ENCODE measurements around the gene SPDYE3. TPM values are rescaled to one million over a fixed set of nuclear protein-coding genes. Genes with fewer than 3 reads are reported as not detected.
"Not testable (repeated sequence)": the region's sequence is repeated elsewhere in the genome, so short reads cannot be mapped to it uniquely, and the experiment has no call there.

The SPDYE3 gene, protein sequence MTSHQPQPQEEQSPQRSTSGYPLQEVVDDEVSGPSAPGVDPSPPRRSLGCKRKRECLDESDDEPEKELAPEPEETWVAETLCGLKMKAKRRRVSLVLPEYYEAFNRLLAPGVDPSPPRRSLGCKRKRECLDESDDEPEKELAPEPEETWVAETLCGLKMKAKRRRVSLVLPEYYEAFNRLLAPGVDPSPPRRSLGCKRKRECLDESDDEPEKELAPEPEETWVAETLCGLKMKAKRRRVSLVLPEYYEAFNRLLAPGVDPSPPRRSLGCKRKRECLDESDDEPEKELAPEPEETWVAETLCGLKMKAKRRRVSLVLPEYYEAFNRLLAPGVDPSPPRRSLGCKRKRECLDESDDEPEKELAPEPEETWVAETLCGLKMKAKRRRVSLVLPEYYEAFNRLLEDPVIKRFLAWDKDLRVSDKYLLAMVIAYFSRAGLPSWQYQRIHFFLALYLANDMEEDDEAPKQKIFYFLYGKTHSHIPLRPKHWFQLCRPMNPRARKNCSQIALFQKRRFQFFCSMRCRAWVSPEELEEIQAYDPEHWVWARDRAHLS
- total RNA-seq (not detected), polyA plus RNA-seq (9.8 TPM)

DNA sequence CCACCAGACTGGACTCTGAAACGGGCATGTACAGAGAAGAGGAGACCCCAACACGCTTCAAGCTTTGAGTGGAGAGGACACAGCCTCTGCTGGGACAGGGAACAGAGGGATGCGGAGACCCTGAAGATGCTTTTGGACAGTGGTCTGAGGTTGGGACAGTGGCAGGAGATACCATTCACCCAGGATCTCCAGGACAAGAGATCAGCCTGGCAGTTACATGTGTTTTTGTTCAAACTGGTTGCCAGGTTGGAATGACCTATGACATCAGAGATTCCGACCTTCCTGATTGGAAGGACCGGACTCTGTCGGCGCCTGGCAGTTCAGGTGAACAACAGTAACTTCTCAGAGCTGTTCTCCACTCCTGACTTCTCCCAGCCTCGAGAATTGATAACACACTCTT lies at the start of gene SPDYE3:
TSS of gene SPDYE3 (plus strand) at position 301 of the 400 bp plus-strand sequence. CDS start 184 bp downstream, outside the sequence.
- H3K27me3 ChIP-seq (ENCODE audit: insufficient read depth, low read length, poor library complexity, severe bottlenecking); H3K9me3 ChIP-seq (ENCODE audit: low read length); H3K4me1 Mint-ChIP-seq; H3K36me3 ChIP-seq (ENCODE audit: insufficient read depth, low read length); DNase-seq; H3K27ac ChIP-seq (ENCODE audit: low read depth, low read length); H3K9me3 Mint-ChIP-seq; H3K4me1 ChIP-seq (ENCODE audit: insufficient read depth, low read length); H3K4me3 Mint-ChIP-seq; H3K27me3 Mint-ChIP-seq; CTCF ChIA-PET; POLR2A ChIA-PET; H3K4me3 ChIP-seq (ENCODE audit: low read length): not testable (repeated sequence)
- Mint-ChIP-seq H3K27ac (peak within 1 kb of the TSS in 1 of 8 donors; percentile 14), H3K36me3 (peaks cover 0 to 10% (median 4%) of the 10 kb centered on the region in 3 donors)

DNA sequence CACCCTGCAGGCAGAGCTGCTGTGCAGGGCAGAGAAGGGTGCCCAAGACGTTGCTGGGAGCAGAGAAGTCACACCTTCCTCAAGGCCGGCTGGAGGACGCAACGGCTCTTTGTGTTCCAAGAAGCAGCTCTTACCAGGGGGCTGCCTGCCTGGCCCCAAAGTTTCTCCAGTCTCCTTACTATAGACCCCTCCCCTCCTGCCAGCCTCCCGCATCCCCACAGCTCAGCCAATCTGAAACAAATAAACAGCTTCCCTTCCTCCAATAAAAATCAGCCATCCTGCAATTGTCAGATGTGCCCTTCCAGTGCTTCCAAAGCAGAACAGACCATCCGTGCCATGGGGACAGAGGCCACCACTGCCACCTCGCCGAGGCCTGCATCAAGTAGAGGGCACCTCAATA lies 47.5 kb upstream of the SPDYE3 start:
- H3K27me3 Mint-ChIP-seq; H3K4me3 ChIP-seq (ENCODE audit: low read length); CTCF ChIA-PET; H3K36me3 ChIP-seq (ENCODE audit: insufficient read depth, low read length); POLR2A ChIA-PET; DNase-seq; H3K4me1 ChIP-seq (ENCODE audit: insufficient read depth, low read length); H3K9me3 Mint-ChIP-seq; H3K27ac ChIP-seq (ENCODE audit: low read depth, low read length); H3K4me3 Mint-ChIP-seq; H3K27me3 ChIP-seq (ENCODE audit: insufficient read depth, low read length, poor library complexity, severe bottlenecking); H3K9me3 ChIP-seq (ENCODE audit: low read length); H3K36me3 Mint-ChIP-seq; H3K4me1 Mint-ChIP-seq: not testable (repeated sequence)
- H3K27ac Mint-ChIP-seq, result peak overlapping the region in 2 of 8 donors; percentile 27 to 42

DNA sequence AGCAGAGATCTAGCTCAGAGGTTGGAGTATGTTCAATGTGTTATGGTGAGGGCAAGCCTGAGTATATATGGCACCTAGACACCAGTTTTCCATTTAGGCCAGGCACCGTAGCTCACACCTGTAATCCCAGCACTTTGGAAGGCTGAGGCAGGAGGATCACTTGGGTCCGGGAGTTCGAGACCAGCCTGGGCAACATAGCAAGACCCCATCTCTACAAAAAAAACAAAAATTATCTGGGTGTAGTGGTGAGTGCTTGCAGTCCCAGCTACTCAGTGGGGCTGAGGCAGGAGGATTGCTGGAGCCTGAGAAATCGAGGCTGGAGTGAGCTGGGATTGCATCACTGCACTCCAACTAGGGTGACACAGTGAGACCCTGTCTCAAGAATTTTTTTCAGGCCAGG lies 44.6 kb upstream of the SPDYE3 start:
- H3K9me3 ChIP-seq (ENCODE audit: low read length); H3K9me3 Mint-ChIP-seq; H3K27me3 Mint-ChIP-seq; H3K4me1 ChIP-seq (ENCODE audit: insufficient read depth, low read length); H3K4me3 ChIP-seq (ENCODE audit: low read length); H3K27me3 ChIP-seq (ENCODE audit: insufficient read depth, low read length, poor library complexity, severe bottlenecking); DNase-seq; H3K4me3 Mint-ChIP-seq; CTCF ChIA-PET; H3K27ac ChIP-seq (ENCODE audit: low read depth, low read length); H3K27ac Mint-ChIP-seq; H3K36me3 ChIP-seq (ENCODE audit: insufficient read depth, low read length): not testable (repeated sequence)
- H3K4me1 Mint-ChIP-seq, result peaks cover 0 to 17% (median 10%) of the 10 kb centered on the region in 3 donors
- POLR2A ChIA-PET, result interaction anchor here (0.7 kb wide), 2 partner anchors 9 to 183 kb away, joined by 3 to 7 read pairs; no protein-coding TSS in a partner anchor
- H3K36me3 Mint-ChIP-seq, result peaks cover 0 to 11% (median 0%) of the 10 kb centered on the region in 3 donors

DNA sequence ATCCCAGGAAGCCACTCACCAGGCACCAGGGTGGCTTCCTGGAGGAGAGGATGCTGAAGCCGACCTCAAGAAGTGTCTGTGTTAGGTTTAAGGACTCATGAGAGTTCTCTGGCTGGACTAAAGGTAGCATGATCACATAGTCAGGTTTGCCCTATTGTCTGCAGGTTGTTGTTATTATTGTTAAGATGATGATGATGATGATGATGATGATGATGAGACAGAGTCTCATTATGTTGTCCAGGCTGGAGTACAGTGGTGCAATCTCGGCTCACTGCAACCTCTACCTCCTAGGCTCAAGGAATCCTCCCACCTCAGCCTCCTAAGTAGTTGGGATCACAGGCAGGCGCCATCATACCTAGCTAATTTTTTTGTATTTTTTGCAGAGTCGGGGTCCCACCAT lies 43.3 kb upstream of the SPDYE3 start:
- H3K36me3 ChIP-seq (ENCODE audit: insufficient read depth, low read length); H3K27me3 ChIP-seq (ENCODE audit: insufficient read depth, low read length, poor library complexity, severe bottlenecking); H3K27me3 Mint-ChIP-seq; DNase-seq; POLR2A ChIA-PET; H3K4me1 ChIP-seq (ENCODE audit: insufficient read depth, low read length); H3K4me3 ChIP-seq (ENCODE audit: low read length); H3K27ac ChIP-seq (ENCODE audit: low read depth, low read length); H3K9me3 Mint-ChIP-seq; H3K4me3 Mint-ChIP-seq; H3K27ac Mint-ChIP-seq; H3K9me3 ChIP-seq (ENCODE audit: low read length); CTCF ChIA-PET: not testable (repeated sequence)
- peaks cover 0 to 17% (median 10%) of the 10 kb centered on the region in 3 donors for H3K4me1 Mint-ChIP-seq
- peaks cover 0 to 11% (median 0%) of the 10 kb centered on the region in 3 donors for H3K36me3 Mint-ChIP-seq

DNA sequence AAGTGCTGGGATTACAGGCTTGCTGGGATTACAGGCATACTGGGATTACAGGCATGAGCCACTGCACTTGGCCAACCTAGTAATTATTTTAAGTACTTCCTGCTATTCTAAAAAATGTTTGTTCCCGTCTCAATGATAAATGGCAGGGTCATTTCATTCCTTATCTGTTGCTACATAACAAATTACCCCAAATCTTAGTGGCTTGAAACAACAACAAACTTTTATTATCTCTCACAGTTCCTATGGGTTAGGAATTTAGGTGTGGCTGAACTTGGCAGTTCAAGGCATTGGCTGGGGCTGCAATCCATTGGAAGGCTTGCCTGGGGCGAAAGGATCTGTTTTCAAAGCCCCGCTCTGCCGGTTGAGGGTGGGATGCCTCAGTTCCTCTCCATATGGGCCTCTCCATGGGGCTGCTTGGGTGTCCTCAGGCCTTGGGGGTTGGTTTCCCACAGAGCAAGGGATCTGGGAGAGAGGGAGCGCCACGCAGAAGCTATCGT lies 42.8 kb upstream of the SPDYE3 start:
- H3K9me3 Mint-ChIP-seq; H3K4me3 ChIP-seq (ENCODE audit: low read length); H3K4me3 Mint-ChIP-seq; H3K4me1 ChIP-seq (ENCODE audit: insufficient read depth, low read length); H3K27me3 ChIP-seq (ENCODE audit: insufficient read depth, low read length, poor library complexity, severe bottlenecking); H3K9me3 ChIP-seq (ENCODE audit: low read length); POLR2A ChIA-PET; H3K27me3 Mint-ChIP-seq; CTCF ChIA-PET; DNase-seq; H3K36me3 ChIP-seq (ENCODE audit: insufficient read depth, low read length); H3K27ac ChIP-seq (ENCODE audit: low read depth, low read length): not testable (repeated sequence)
- peak overlapping the region in 1 of 8 donors; percentile 74 for H3K27ac Mint-ChIP-seq
- H3K36me3 Mint-ChIP-seq, result peaks cover 0 to 11% (median 0%) of the 10 kb centered on the region in 3 donors
- H3K4me1 Mint-ChIP-seq, result peaks cover 0 to 17% (median 10%) of the 10 kb centered on the region in 3 donors

DNA sequence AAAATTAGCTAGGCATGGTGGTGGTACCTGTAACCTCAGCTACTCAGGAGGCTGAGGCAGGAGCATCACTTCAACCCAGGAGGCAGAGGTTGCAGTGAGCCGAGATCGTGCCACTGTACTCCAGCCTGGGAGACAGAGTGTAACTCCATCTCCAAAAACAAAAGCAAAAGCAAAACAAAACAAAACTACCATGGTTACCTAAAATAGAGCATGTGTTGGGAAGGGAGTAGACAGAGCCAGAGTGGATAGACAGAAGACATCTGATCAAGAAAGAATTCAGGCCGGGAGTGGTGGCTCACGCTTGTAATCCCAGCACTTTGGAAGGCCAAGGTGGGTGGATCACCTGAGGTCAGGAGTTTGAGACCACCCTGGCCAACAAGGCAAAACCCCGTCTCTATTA lies 41.7 kb upstream of the SPDYE3 start:
- H3K4me1 ChIP-seq (ENCODE audit: insufficient read depth, low read length); H3K36me3 ChIP-seq (ENCODE audit: insufficient read depth, low read length); H3K4me3 ChIP-seq (ENCODE audit: low read length); POLR2A ChIA-PET; H3K27ac ChIP-seq (ENCODE audit: low read depth, low read length); CTCF ChIA-PET; H3K27me3 Mint-ChIP-seq; H3K9me3 Mint-ChIP-seq; H3K9me3 ChIP-seq (ENCODE audit: low read length); H3K27me3 ChIP-seq (ENCODE audit: insufficient read depth, low read length, poor library complexity, severe bottlenecking); DNase-seq: not testable (repeated sequence)
- H3K4me1 Mint-ChIP-seq, result peaks cover 4 to 22% (median 14%) of the 10 kb centered on the region in 3 donors
- peak overlapping the region in 2 of 8 donors; percentile 62 to 83 for H3K27ac Mint-ChIP-seq
- peak overlapping the region in 1 of 7 donors; percentile 37 for H3K4me3 Mint-ChIP-seq
- peaks cover 0 to 11% (median 0%) of the 10 kb centered on the region in 3 donors for H3K36me3 Mint-ChIP-seq

DNA sequence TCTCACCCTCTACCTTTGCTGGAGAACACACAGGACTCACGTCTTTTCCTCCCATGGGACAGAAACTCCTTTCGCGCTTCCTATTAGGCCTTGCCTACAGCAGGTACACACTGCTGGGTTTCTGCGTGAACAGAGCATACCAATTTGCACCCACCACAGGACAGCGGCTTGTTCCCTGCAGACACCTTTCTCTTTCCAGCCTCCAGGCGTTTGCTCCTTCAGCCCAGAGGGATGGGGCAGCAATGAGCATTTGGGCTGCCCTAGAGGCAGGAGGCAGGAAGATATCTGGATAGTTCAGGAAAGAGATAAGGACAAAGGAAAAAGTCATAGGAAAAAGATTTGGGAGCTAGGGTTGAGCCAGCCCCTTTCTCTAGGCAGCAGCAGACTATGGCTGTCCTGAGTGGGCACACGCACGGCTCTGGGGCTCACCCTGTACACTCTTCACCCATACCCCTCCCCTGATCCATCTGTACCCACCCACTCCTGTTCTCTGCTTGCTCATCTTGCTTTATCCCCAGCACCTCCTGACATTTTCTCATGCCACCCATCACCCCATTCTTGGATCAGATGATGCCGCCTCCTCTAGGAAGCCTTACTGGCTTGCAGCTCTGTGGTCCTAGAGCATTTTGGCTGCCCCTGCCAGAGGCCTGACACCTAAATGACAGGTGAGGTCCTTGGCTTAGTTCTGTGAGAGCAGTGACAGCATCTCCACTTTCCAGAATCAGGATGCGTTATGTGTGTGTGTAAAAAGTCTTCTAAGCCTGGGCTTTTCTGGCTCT lies 40.7 kb upstream of the SPDYE3 start:
- Histone ChIP-seq H3K4me3 (ENCODE audit: low read length) (no peak overlapping the region), H3K27me3 (ENCODE audit: insufficient read depth, low read length, poor library complexity, severe bottlenecking) (no peaks in the 10 kb centered on the region), H3K9me3 (ENCODE audit: low read length) (no peaks in the 10 kb centered on the region), H3K27ac (ENCODE audit: low read depth, low read length) (no peak overlapping the region), H3K4me1 (ENCODE audit: insufficient read depth, low read length) (peaks cover 7% of the 10 kb centered on the region), H3K36me3 (ENCODE audit: insufficient read depth, low read length) (no peaks in the 10 kb centered on the region)
- no peaks in the 10 kb centered on the region for H3K9me3 Mint-ChIP-seq
- ChIA-PET CTCF (no interaction called here), POLR2A (no interaction called here)
- peak overlapping the region in 1 of 7 donors; percentile 56 for H3K4me3 Mint-ChIP-seq
- peaks cover 0 to 14% (median 0%) of the 10 kb centered on the region in 3 donors for H3K36me3 Mint-ChIP-seq
- H3K27ac Mint-ChIP-seq, result peak overlapping the region in 3 of 8 donors; percentile 15 to 62 (median 23)
- no peak for DNase-seq
- peaks cover 8 to 26% (median 16%) of the 10 kb centered on the region in 3 donors for H3K4me1 Mint-ChIP-seq
- peaks cover 0 to 5% of the 10 kb centered on the region in 2 donors for H3K27me3 Mint-ChIP-seq

DNA sequence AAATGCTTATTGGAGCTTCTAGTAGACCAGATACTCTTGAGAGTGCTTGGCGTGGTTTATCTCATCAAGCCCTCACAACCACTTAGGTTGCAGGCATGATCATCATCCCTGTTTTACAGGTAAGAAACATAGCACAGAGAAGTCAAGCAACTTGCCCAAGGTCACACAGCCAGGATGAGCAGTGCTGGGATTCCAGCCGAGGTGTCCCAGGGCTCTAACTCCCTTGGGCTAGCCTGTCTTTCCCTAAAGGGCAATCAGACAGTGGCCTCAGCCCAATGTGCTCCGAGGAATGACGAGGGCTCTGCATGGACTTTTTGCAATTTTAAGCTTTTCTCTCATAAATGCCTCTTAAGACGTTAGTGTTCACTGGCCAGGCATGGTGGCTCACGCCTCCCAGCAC lies 39.9 kb upstream of the SPDYE3 start:
- H3K36me3 ChIP-seq (ENCODE audit: insufficient read depth, low read length), result no peaks in the 10 kb centered on the region
- no peak for DNase-seq
- H3K27me3 Mint-ChIP-seq, result peaks cover 0 to 5% of the 10 kb centered on the region in 2 donors
- peak overlapping the region in 1 of 7 donors; percentile 56 for H3K4me3 Mint-ChIP-seq
- H3K4me3 ChIP-seq (ENCODE audit: low read length), result no peak overlapping the region
- H3K4me1 ChIP-seq (ENCODE audit: insufficient read depth, low read length), result peaks cover 11% of the 10 kb centered on the region
- H3K9me3 Mint-ChIP-seq, result no peaks in the 10 kb centered on the region
- H3K27me3 ChIP-seq (ENCODE audit: insufficient read depth, low read length, poor library complexity, severe bottlenecking), result no peaks in the 10 kb centered on the region
- peaks cover 8 to 29% (median 16%) of the 10 kb centered on the region in 3 donors for H3K4me1 Mint-ChIP-seq
- ChIA-PET CTCF (no interaction called here), POLR2A (no interaction called here)
- peaks cover 0 to 13% (median 0%) of the 10 kb centered on the region in 3 donors for H3K36me3 Mint-ChIP-seq
- peak overlapping the region in 1 of 8 donors; percentile 23 for H3K27ac Mint-ChIP-seq
- no peaks in the 10 kb centered on the region for H3K9me3 ChIP-seq (ENCODE audit: low read length)
- no peak overlapping the region for H3K27ac ChIP-seq (ENCODE audit: low read depth, low read length)
